ENCODE results near the gene KIRREL1.

GRCh38 chr1:157993147-157993917 is at the start of gene KIRREL1:
- TF ChIP-seq, protein P1, sequence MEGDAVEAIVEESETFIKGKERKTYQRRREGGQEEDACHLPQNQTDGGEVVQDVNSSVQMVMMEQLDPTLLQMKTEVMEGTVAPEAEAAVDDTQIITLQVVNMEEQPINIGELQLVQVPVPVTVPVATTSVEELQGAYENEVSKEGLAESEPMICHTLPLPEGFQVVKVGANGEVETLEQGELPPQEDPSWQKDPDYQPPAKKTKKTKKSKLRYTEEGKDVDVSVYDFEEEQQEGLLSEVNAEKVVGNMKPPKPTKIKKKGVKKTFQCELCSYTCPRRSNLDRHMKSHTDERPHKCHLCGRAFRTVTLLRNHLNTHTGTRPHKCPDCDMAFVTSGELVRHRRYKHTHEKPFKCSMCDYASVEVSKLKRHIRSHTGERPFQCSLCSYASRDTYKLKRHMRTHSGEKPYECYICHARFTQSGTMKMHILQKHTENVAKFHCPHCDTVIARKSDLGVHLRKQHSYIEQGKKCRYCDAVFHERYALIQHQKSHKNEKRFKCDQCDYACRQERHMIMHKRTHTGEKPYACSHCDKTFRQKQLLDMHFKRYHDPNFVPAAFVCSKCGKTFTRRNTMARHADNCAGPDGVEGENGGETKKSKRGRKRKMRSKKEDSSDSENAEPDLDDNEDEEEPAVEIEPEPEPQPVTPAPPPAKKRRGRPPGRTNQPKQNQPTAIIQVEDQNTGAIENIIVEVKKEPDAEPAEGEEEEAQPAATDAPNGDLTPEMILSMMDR (IDR thresholded peaks at IDR 0.05; ENCODE audit: insufficient read depth, low read depth, low read length) = no peak
- TF ChIP-seq EZH2 (IDR thresholded peaks at IDR 0.05; ENCODE audit: insufficient read depth, low read length) = no peak
